ENCODE data around the gene TMEM132D. TPM values are rescaled to one million over a fixed set of nuclear protein-coding genes. Genes with fewer than 3 reads are reported as not detected.

Gene TMEM132D
- total RNA-seq, 2 donors from 2014 or later: not detected

DNA sequence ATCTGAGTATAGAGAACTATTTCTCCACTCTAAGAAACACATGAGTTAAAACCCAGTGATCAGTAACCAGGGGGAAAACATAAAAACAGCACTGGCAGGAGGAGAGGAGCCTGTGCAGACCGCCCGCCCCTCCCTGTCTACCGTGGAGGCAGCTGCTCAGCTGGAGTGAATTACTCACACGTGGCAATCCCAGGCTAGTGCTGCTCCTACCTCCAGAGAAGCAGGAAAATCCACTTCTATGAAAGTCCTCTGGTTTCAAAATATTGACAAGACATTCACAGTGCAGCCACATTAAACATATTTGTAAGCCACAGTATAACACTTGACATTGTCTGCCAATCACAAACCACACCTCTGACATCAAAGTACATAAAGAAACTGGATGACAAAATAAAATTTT lies 16.7 kb downstream of the TMEM132D start:
- DNase-seq (ENCODE audit: low spot score in 2 of 2) (no peak), ATAC-seq (no peak)
- Mint-ChIP-seq H3K9me3 (no peaks in the 10 kb centered on the region), H3K27ac (no peak overlapping the region), H3K36me3 (no peaks in the 10 kb centered on the region)

- no peaks in the 10 kb centered on the region for H3K9me3 Mint-ChIP-seq
- no peaks in the 10 kb centered on the region for H3K36me3 Mint-ChIP-seq
- ATAC-seq (no peak), DNase-seq (ENCODE audit: low spot score in 2 of 2) (no peak)
- no peak overlapping the region for H3K27ac Mint-ChIP-seq
These were observed 17.3 kb downstream of the TMEM132D start for GRCh38 chr12:129886541-129886940.

GRCh38 chr12:129885287-129885686 lies 18.5 kb downstream of the TMEM132D start:
- Mint-ChIP-seq H3K36me3 (no peaks in the 10 kb centered on the region), H3K9me3 (no peaks in the 10 kb centered on the region), H3K27ac (no peak overlapping the region)
- DNase-seq (ENCODE audit: low spot score in 2 of 2) (no peak), ATAC-seq (no peak)

DNA sequence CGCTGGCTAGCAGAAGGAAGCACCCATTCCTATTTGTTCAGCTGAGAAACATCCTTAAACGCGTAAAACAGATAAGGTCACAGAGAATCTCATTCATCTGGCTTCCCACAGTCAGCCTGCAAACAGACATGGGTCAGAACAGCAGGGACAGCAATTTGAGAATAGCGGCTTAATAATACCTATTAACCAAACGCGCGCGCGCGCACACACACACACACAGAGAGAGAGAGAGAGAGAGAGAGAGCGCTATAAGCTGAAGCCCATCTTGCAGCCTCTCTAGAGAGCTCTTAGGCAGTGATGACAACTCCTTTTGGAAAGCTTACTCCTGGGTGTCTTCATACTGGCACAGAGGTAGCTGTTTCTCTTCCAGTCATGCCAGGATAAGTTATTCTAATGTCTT lies 26.4 kb downstream of the TMEM132D start:
- ATAC-seq (no peak), DNase-seq (ENCODE audit: low spot score in 2 of 2) (no peak)
- no peak overlapping the region for H3K27ac Mint-ChIP-seq
- peaks cover 0 to 28% of the 10 kb centered on the region in 2 donors for H3K36me3 Mint-ChIP-seq
- peaks cover 15 to 24% of the 10 kb centered on the region in 2 donors for H3K9me3 Mint-ChIP-seq

- H3K36me3 Mint-ChIP-seq: peaks cover 0 to 22% of the 10 kb centered on the region in 2 donors
- peaks cover 12 to 20% of the 10 kb centered on the region in 2 donors for H3K9me3 Mint-ChIP-seq
- no peak for DNase-seq (ENCODE audit: low spot score in 2 of 2)
- no peak overlapping the region for H3K27ac Mint-ChIP-seq
- ATAC-seq: no peak
These were observed 30.0 kb downstream of the TMEM132D start for GRCh38 chr12:129873833-129874208.

- Mint-ChIP-seq H3K36me3 (peaks cover 0 to 21% of the 10 kb centered on the region in 2 donors), H3K27ac (no peak overlapping the region), H3K9me3 (peaks cover 11 to 19% of the 10 kb centered on the region in 2 donors)
- ATAC-seq (no peak), DNase-seq (ENCODE audit: low spot score in 2 of 2) (no peak)
These were observed 30.6 kb downstream of the TMEM132D start for GRCh38 chr12:129873111-129873832.

DNA sequence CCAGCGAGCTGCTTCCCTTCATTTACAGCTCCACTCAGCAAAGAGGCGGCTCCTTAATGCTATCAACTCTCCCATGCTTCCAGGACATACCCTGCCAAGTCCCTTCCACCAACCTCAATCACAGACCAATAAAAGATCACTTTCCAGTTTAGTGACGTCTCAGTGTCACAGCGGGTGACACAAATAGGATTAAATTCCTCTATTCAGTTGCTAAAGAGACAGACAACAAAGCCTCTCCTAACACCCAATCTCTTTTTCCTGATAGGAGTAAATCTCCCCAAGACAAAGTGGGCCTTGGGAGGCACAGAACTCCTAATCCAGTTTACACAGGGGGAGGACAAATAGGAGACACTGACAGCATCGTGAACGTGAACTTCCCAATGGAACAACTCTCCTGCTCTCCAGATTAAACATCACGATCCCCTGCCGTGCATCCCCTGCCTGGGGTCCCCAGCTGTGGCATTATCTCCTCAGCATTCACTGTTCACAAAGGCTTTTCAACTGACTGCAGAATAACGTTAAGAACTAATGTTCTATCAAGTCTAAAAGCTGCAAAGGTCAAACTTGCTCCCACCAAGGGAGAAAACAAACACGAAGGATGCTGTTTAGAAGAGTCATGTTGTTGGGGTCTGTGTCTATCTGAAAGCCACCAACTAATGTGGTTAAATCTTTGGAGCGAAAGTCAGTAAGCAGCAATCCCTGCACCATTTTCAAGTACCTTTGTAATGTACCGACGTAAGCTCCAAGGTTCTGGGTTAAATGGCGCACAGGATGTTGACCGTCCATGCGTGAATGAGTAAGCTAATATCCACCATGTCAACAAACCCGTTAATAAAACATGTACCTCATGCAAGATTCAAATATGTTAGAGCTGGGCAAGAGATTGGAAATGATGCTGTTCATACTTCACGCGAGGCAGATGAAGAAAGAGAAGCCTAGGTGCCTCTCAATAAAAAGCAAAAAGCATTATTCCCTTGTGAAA lies 31.5 kb downstream of the TMEM132D start:
- ATAC-seq: no peak
- Mint-ChIP-seq H3K36me3 (peaks cover 0 to 21% of the 10 kb centered on the region in 2 donors), H3K27ac (no peak overlapping the region), H3K9me3 (peaks cover 11 to 19% of the 10 kb centered on the region in 2 donors)
- no peak for DNase-seq (ENCODE audit: low spot score in 2 of 2)

DNA sequence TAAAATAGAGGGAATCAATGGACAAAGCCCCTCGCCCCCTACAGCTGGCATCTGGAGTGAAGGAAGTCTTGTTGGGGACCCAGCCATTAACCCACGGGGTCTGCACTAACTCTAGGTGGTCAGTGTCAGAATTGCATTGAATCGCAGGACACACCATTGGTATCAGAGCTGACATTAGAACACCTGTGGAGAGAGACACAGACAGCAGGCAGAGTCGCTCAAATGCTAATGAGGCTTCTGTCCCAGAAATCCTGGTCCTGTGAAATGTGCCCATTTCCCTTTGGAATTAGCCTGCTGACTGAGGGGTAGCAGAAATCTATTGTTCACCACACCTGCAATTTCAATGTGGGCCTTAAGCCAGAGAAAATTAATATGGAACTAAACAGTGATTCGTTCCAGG lies 33.0 kb downstream of the TMEM132D start:
- peaks cover 0 to 16% of the 10 kb centered on the region in 2 donors for H3K36me3 Mint-ChIP-seq
- H3K27ac Mint-ChIP-seq: no peak overlapping the region
- peaks cover 10 to 17% of the 10 kb centered on the region in 2 donors for H3K9me3 Mint-ChIP-seq
- ATAC-seq: no peak
- DNase-seq (ENCODE audit: low spot score in 2 of 2): no peak

DNA sequence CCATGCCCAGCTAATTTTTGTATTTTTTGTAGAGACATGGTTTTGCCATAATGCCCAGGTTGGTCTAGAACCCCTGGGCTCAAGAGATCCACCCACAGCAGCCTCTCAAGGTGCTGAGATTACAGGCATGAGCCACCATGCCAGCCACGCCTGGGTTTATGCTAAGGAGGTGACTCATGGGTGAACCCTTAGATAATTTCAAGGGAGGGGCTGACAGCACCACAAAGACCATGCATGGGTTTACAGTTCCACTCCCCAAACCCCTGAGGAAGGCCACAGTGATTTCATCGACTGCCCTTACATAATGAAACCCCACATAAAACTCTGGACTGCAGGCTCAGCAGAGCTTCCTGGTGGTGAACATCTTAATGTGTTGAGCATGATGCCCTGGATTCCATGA lies 33.7 kb downstream of the TMEM132D start:
- no peak overlapping the region for H3K27ac Mint-ChIP-seq
- DNase-seq (ENCODE audit: low spot score in 2 of 2): no peak
- H3K36me3 Mint-ChIP-seq: peaks cover under 1 to 12% of the 10 kb centered on the region in 2 donors
- peaks cover 8 to 18% of the 10 kb centered on the region in 2 donors for H3K9me3 Mint-ChIP-seq
- no peak for ATAC-seq

DNA sequence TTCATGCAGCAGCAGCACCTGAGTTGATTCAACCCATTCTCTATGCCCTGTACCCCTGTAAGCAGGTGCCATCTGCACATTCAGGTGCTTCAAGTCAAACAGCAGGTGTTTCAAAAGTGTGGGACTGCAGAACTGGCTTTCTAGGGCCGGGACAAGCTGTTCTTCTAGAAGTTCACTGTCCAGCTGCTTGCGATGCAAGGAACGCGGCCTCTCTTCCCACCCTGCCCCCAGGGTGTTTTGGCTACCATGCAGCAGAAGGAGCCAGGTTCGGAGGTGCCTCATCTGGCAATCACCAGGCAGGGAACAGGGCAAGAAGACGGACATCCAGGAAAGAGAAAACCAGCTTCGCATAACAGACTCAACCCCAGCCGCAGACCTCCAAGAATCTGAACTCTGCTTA lies 35.2 kb downstream of the TMEM132D start:
- H3K27ac Mint-ChIP-seq: no peak overlapping the region
- no peak for DNase-seq (ENCODE audit: low spot score in 2 of 2)
- peaks cover 5 to 15% of the 10 kb centered on the region in 2 donors for H3K36me3 Mint-ChIP-seq
- H3K9me3 Mint-ChIP-seq: peaks cover 14 to 27% of the 10 kb centered on the region in 2 donors
- ATAC-seq: no peak

DNA sequence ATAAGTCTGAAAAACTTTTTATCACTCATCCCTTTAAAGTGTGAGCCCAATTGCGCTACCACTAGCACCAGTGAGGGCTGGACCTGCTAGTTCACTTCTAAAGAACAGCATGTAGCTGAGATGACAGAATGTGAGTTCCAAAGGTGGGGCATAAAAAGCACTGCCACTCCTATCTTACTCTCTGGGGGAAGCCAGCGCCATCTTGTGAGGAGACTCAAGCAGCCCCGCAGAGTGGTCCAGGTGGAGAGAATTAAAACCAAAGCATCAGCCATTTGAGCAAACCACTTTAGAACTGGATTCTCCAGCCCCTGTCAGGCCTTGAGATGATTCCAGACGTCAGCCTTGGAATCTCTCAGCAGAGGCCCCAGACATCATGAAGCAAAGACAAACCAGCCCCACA lies 39.9 kb downstream of the TMEM132D start:
- H3K27ac Mint-ChIP-seq: no peak overlapping the region
- no peak for ATAC-seq
- no peak for DNase-seq (ENCODE audit: low spot score in 2 of 2)
- H3K36me3 Mint-ChIP-seq: peaks cover 5% of the 10 kb centered on the region in 2 donors
- H3K9me3 Mint-ChIP-seq: peaks cover 10 to 18% of the 10 kb centered on the region in 2 donors

DNA sequence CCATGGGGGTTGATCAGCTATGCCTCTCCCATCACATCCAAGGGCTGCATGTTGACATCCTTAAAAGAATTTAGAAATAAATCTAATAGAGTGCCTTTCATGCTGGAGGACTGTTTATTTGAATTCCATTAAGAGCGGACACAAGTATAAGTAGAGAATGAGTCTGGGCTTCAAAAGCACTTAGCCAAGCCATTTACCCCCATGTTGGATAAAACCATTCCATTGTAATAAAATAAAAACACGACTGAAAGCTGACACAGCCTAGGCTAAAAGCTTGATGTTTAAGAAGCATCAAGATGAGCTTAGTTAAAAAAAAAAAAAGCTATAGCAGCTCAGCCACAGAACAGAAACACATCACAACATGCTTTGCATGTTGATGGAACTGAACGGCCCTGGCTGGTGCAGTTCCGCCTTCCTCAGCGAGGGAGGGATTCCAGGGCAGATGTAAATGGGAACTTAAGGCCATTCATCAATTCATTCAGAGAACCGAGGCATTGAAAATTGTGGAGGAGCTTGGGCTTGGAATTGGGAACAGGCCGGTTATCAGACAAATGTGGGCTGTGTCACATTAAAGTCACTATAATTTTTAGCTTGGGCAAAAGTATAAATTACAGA lies 41.2 kb downstream of the TMEM132D start:
- no peak overlapping the region for H3K27ac Mint-ChIP-seq
- ATAC-seq: no peak
- H3K9me3 Mint-ChIP-seq: peaks cover 10 to 18% of the 10 kb centered on the region in 2 donors
- DNase-seq (ENCODE audit: low spot score in 2 of 2): no peak
- peaks cover 5% of the 10 kb centered on the region in 2 donors for H3K36me3 Mint-ChIP-seq

DNA sequence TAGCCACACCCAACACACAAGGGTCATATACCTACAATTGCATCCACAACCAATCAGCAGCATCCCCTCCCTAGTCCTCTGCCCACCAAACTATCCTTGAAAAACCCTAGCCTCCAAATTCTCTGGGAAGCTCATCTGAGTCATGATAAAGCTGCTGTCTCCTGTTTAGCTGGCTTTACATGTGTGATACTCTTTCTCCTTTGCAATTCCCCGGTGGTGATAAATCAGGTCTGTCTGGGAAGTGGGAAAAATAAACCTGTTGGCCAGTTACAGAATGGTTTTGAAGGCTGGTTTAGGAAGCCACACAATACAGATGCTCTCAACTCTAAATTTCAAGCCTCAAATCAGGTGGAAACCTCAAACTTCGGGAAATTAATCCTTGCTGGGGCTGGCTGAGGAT lies 41.9 kb downstream of the TMEM132D start:
- Mint-ChIP-seq H3K9me3 (peaks cover 10 to 18% of the 10 kb centered on the region in 2 donors), H3K36me3 (peaks cover 5% of the 10 kb centered on the region in 2 donors), H3K27ac (no peak overlapping the region)
- ATAC-seq (no peak), DNase-seq (ENCODE audit: low spot score in 2 of 2) (no peak)

DNA sequence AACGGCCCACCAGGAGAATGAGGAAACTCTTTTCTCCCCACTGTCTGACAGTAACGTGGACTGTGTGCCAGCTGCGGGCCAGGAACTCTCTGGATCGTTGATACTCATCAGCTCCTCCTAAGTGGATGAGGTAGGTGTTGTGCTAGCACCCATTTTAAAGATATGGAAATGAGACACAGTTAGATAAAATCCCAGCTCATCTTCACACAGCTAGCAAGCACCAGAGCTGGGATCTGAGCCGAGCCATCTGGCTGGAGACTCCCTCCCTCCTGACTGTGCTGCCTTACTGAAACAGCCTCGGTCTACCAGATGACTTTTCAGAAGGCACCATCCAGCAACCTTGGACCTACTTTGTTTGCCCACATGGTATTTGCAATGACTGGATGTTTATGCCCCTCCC lies 49.2 kb downstream of the TMEM132D start:
- ATAC-seq (no peak), DNase-seq (ENCODE audit: low spot score in 2 of 2) (no peak)
- no peak overlapping the region for H3K27ac Mint-ChIP-seq
- H3K9me3 Mint-ChIP-seq: no peaks in the 10 kb centered on the region
- no peaks in the 10 kb centered on the region for H3K36me3 Mint-ChIP-seq

GRCh38 chr12:129851296-129851695 lies 52.5 kb downstream of the TMEM132D start:
- ATAC-seq (no peak), DNase-seq (ENCODE audit: low spot score in 2 of 2) (no peak)
- Mint-ChIP-seq H3K36me3 (no peaks in the 10 kb centered on the region), H3K27ac (no peak overlapping the region), H3K9me3 (no peaks in the 10 kb centered on the region)

DNA sequence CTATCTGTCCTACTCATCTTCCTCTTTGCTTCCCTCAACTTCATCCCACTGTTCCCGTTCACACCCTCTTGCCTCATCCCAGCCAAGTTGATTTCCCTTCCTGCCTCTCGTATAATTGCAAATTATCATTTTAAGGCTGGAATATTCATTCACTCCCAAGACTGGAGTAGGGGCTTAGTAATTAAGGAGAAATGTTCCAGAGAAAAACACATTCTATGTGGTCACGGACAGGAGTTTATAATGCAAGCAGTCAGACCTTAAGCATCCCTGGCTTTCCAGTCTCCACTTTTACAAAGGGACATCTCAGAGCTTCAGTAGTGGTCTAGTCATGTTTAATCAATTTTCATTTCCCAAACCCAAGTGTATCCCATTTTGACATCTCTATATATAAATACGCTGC lies 54.9 kb downstream of the TMEM132D start:
- H3K9me3 Mint-ChIP-seq: no peaks in the 10 kb centered on the region
- DNase-seq (ENCODE audit: low spot score in 2 of 2) (no peak), ATAC-seq (no peak)
- no peak overlapping the region for H3K27ac Mint-ChIP-seq
- H3K36me3 Mint-ChIP-seq: no peaks in the 10 kb centered on the region

DNA sequence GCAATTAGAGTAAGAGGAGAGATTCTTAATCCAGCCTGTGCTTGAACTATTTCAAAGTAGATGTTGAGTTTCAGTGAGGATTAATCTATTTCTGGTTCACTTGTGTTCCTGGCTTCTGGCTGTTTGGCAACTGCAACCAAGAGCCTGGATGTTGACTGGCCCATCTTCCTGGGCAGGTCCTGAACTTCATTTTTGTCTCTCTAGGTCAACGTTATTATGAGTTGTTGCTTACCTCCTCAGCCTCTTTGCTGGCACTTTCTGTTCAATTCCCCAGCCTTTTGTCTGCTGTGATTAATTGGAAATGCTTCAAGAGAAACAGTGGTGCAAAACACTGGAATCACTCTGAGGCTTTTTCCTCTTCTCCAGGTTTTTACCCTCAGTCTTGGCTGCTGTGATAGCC lies 56.8 kb downstream of the TMEM132D start:
- H3K36me3 Mint-ChIP-seq: no peaks in the 10 kb centered on the region
- DNase-seq (ENCODE audit: low spot score in 2 of 2) (no peak), ATAC-seq (no peak)
- H3K9me3 Mint-ChIP-seq: no peaks in the 10 kb centered on the region
- no peak overlapping the region for H3K27ac Mint-ChIP-seq

Measured in activated naive CD4-positive, alpha-beta T cell treated with anti-CD3 and anti-CD28 coated beads, Interleukin-2, amount 50 U/mL, for 72 hours (primary cell).